Stomach smooth muscle (tissue), 2 donors: ENCODE measurements around the gene LRMDA.
A peak's percentile ranks its signal among the peaks of the same experiment; 100 is the strongest.

Experiments used
- H3K27ac ChIP-seq: one replicate; pipeline ENCODE4 v1.7.0; 2013; ENCODE audit warnings: mild to moderate bottlenecking, low read length, inconsistent platforms
- H3K27me3 ChIP-seq, 2 donors: one replicate each; pipeline ENCODE4 v1.7.0; 2013; ENCODE audit warnings: low read length in 2 of 2; ENCODE audit not compliant: insufficient read depth in 2 of 2, control insufficient read depth in 1 of 2
- H3K36me3 ChIP-seq, 2 donors: one replicate each; pipeline ENCODE4 v1.7.0; 2013; ENCODE audit warnings: low read length in 2 of 2; ENCODE audit not compliant: control insufficient read depth in 2 of 2, insufficient read depth in 2 of 2
- H3K4me1 ChIP-seq: one replicate; pipeline ENCODE4 v1.7.0; 2013; ENCODE audit warnings: low read length; ENCODE audit not compliant: control insufficient read depth, insufficient read depth
- H3K4me3 ChIP-seq, 2 donors: one replicate each; pipeline ENCODE4 v1.7.0; 2013; ENCODE audit warnings: low read length in 2 of 2
- H3K9ac ChIP-seq, 2 donors: one replicate each; pipeline ENCODE4 v1.7.0; 2013; ENCODE audit warnings: low read length in 2 of 2, mild to moderate bottlenecking in 1 of 2
- H3K9me3 ChIP-seq, 2 donors: one replicate each; pipeline ENCODE4 v1.7.0; 2013; ENCODE audit warnings: low read length in 2 of 2; ENCODE audit not compliant: control insufficient read depth in 2 of 2
- donor health status: healthy.
- donor health status: Pancreatic carcinoma.

Gene LRMDA

DNA sequence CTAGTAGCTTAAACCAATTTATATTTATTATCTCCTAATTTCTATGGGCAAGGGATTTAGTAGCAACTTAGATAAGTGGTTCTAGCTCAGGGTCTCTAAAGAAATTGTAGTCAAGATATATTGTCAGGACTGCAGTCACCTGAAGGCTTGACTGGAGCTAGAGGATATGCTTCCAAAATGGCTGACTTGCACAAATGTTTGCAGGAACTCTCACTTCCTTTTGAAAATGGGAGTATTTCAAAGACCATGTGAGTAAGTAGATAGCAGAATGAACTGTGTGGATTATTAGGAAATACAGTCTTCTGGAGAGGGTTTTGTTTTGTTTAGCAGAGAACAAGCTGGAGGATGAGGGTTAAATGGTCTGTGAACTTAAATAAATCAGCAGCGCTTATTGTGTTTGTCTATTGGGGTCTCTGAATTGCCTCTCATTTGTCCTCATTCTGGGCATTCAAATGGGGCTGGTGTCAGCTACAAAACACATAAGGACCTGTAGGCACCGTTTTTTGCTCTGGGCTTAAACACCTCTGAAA lies 524.6 kb downstream of the LRMDA start:
- Histone ChIP-seq H3K36me3 (no peaks in the 10 kb centered on the region), H3K27me3 (peaks cover 0 to 2% of the 10 kb centered on the region in 2 donors), H3K9ac (no peak overlapping the region), H3K4me3 (no peak overlapping the region), H3K4me1 (no peaks in the 10 kb centered on the region), H3K27ac (no peak overlapping the region), H3K9me3 (no peaks in the 10 kb centered on the region)

DNA sequence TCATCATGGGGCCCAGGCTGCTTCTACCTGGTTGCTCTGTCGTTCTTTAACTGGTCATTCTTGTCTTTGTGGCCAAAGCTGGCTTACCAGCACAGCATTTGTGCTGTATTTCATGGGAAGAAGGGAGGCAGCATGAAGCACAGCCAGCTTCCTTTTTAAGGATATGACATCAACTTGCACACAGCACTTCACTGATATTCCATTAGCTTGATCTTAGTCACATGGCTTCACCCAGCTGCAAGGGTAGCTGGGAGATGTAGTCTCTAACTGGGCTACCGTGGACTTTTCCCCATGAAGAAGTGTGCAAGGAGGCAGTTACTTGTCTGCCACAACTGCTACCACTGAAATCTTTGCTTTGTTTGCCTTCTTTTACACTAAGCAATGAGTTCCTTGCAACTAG lies 525.2 kb downstream of the LRMDA start:
- Histone ChIP-seq H3K9ac (no peak overlapping the region), H3K27ac (no peak overlapping the region), H3K9me3 (no peaks in the 10 kb centered on the region), H3K27me3 (peaks cover 0 to 2% of the 10 kb centered on the region in 2 donors), H3K4me1 (no peaks in the 10 kb centered on the region), H3K36me3 (no peaks in the 10 kb centered on the region), H3K4me3 (no peak overlapping the region)

- Histone ChIP-seq H3K27me3 (no peaks in the 10 kb centered on the region), H3K4me3 (no peak overlapping the region), H3K4me1 (no peaks in the 10 kb centered on the region), H3K9ac (no peak overlapping the region), H3K36me3 (no peaks in the 10 kb centered on the region), H3K27ac (no peak overlapping the region), H3K9me3 (no peaks in the 10 kb centered on the region)
Measured at GRCh38 chr10:75957314-75958120, 526.1 kb downstream of the LRMDA start.

- Histone ChIP-seq H3K36me3 (no peaks in the 10 kb centered on the region), H3K4me1 (no peaks in the 10 kb centered on the region), H3K27me3 (no peaks in the 10 kb centered on the region), H3K27ac (no peak overlapping the region), H3K4me3 (no peak overlapping the region), H3K9ac (no peak overlapping the region), H3K9me3 (no peaks in the 10 kb centered on the region)
Measured at GRCh38 chr10:75959209-75959608, 527.8 kb downstream of the LRMDA start.

- Histone ChIP-seq H3K9ac (no peak overlapping the region), H3K9me3 (no peaks in the 10 kb centered on the region), H3K4me1 (no peaks in the 10 kb centered on the region), H3K27ac (no peak overlapping the region), H3K4me3 (no peak overlapping the region), H3K36me3 (no peaks in the 10 kb centered on the region), H3K27me3 (no peaks in the 10 kb centered on the region)
Measured at GRCh38 chr10:75959912-75960311, 528.5 kb downstream of the LRMDA start.

DNA sequence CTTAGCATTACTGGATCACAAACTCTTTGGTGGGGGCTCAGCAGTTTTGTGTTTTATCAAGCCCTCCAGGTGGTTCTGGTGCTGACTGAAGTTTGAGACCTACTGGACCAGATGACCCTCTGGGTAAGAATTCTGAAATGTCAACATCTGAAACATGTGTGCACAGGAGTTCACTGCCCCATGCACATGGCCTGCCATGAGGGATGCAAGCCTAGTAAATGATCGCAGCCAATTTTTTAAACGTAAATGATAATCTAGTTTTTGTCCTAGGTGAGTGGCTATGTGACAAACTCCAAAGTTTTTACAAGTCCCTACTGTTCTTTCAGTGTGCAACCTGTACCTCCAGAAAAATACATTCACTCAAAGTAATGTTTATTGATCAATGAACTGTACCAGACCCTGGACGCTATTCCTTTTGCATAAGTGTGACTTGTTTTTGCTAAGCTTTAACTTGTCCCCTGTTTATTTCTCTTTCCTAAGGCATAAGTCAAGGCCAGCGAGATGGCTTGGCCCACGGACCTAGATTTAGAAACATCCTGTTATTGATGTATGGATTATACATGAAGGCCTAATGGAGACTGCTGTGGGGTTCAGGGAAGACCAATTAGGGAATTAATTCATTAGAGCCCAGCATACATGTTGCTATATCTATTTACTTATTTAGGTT lies 531.1 kb downstream of the LRMDA start:
- Histone ChIP-seq H3K4me3 (no peak overlapping the region), H3K9me3 (no peaks in the 10 kb centered on the region), H3K36me3 (no peaks in the 10 kb centered on the region), H3K9ac (no peak overlapping the region), H3K27me3 (no peaks in the 10 kb centered on the region), H3K27ac (no peak overlapping the region), H3K4me1 (no peaks in the 10 kb centered on the region)

DNA sequence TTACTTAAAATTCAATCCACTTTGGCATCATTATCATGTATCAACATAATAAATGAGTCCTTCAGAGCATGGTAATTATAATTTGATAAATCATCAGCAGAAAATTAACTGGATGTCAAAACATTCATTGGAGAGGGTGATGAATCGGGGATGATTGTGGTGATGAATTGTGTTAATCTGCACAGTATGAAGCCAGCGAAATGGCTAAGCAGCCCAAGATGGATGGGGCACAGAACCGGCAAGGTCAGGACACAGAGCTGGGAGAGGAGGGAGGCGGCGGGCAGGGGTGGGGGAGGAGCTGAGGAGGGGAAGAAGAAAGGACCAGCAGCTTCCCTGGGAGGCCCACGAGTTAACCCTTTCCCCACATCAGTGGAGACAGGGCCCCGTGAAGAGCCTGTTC lies 536.1 kb downstream of the LRMDA start:
- peaks cover 6% of the 10 kb centered on the region for H3K4me1 ChIP-seq
- no peaks in the 10 kb centered on the region for H3K27me3 ChIP-seq
- no peak overlapping the region for H3K9ac ChIP-seq
- H3K9me3 ChIP-seq: no peaks in the 10 kb centered on the region
- H3K27ac ChIP-seq: no peak overlapping the region
- no peak overlapping the region for H3K4me3 ChIP-seq
- H3K36me3 ChIP-seq: no peaks in the 10 kb centered on the region

GRCh38 chr10:75969031-75969430 lies 537.6 kb downstream of the LRMDA start:
- no peak overlapping the region for H3K4me3 ChIP-seq
- H3K36me3 ChIP-seq: no peaks in the 10 kb centered on the region
- no peaks in the 10 kb centered on the region for H3K27me3 ChIP-seq
- no peak overlapping the region for H3K27ac ChIP-seq
- no peak overlapping the region for H3K9ac ChIP-seq
- peaks cover 11% of the 10 kb centered on the region for H3K4me1 ChIP-seq
- H3K9me3 ChIP-seq: no peaks in the 10 kb centered on the region

DNA sequence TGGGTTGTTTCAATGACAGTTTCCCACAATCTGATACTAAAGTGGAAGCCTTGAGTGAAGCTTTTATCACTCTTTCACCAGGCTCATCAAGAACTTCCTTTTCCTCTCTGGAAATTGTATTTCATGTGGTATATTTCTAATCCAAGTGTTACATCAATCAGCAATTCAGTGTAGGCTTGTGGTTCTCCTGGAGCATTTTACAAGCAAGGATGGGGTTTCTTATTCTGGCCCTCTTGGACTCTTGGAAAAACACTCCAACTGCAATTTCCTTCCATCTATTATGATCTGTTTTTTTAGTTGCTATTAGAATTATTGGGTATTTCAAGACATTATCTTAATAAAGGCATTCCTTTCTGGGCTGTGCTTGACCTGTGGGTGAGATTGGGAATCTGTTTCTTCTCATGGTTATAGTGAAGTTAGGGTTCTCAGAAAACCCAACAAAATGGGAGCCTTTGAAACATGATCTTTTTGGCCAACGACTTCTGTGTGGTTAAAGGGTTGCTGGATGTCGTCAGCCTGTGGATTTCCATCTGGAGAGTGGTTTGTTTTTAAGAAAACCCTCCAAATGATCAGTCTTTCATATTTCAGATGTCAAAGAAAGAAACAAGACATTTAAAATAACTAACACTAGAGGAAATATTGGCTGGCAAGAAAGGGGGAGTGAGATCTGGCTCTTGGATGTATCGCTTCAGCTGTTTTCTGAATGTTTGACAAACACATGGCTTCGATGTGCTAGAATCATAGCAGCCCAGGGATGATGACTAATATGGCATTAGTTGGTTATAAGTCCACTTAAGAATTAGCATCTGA lies 540.2 kb downstream of the LRMDA start:
- Histone ChIP-seq H3K9me3 (no peaks in the 10 kb centered on the region), H3K4me1 (peaks cover 11% of the 10 kb centered on the region), H3K27ac (no peak overlapping the region), H3K9ac (no peak overlapping the region), H3K4me3 (no peak overlapping the region), H3K27me3 (no peaks in the 10 kb centered on the region), H3K36me3 (no peaks in the 10 kb centered on the region)

GRCh38 chr10:75972491-75973276 lies 541.3 kb downstream of the LRMDA start:
- Histone ChIP-seq H3K27me3 (no peaks in the 10 kb centered on the region), H3K27ac (peak overlapping the region; percentile 6), H3K4me1 (peaks cover 11% of the 10 kb centered on the region), H3K36me3 (no peaks in the 10 kb centered on the region), H3K4me3 (no peak overlapping the region), H3K9me3 (no peaks in the 10 kb centered on the region), H3K9ac (no peak overlapping the region)
